Epithelial cell of prostate (primary cell): ENCODE data around the gene MTX3.

Experiments
- DNase-seq: peaks from one replicate; pipeline ENCODE4 v3.0.0-alpha.2; 2011; ENCODE audit warnings: low read depth, low spot score
- H3K27ac ChIP-seq: fragments of 450-650 bp; 2 replicates; pipeline ENCODE4 v1.5.1; 2017; ENCODE audit warnings: mild to moderate bottlenecking

MTX3 gene

GRCh38 chr5:79984363-79984762, 6.7 kb downstream of the MTX3 start:
- DNase-seq: no peak
- no peak overlapping the region for H3K27ac ChIP-seq

GRCh38 chr5:79983618-79984017, 7.4 kb downstream of the MTX3 start:
- no peak overlapping the region for H3K27ac ChIP-seq
- no peak for DNase-seq

GRCh38 chr5:79982136-79982535, 8.9 kb downstream of the MTX3 start:
- DNase-seq: no peak
- no peak overlapping the region for H3K27ac ChIP-seq

- H3K27ac ChIP-seq: no peak overlapping the region
- DNase-seq: no peak
These were observed 14.1 kb downstream of the MTX3 start for GRCh38 chr5:79976759-79977515.

GRCh38 chr5:79975422-79975821, 15.6 kb downstream of the MTX3 start:
- no peak for DNase-seq
- peak overlapping the region; percentile 41 for H3K27ac ChIP-seq

GRCh38 chr5:79974886-79975285, 16.2 kb downstream of the MTX3 start:
- no peak for DNase-seq
- H3K27ac ChIP-seq: peak overlapping the region; percentile 41

- DNase-seq: no peak
- no peak overlapping the region for H3K27ac ChIP-seq
These were observed 17.1 kb downstream of the MTX3 start for GRCh38 chr5:79973996-79974395.

GRCh38 chr5:79973511-79973910, 17.6 kb downstream of the MTX3 start:
- no peak for DNase-seq
- no peak overlapping the region for H3K27ac ChIP-seq

- DNase-seq: no peak
- H3K27ac ChIP-seq: peak overlapping the region; percentile 14
These were observed 19.9 kb downstream of the MTX3 start for GRCh38 chr5:79971156-79971555.

GRCh38 chr5:79966448-79966847, 24.6 kb downstream of the MTX3 start:
- no peak overlapping the region for H3K27ac ChIP-seq
- DNase-seq: no peak

GRCh38 chr5:79964136-79964535, 26.9 kb downstream of the MTX3 start:
- H3K27ac ChIP-seq: no peak overlapping the region
- no peak for DNase-seq

- DNase-seq: no peak
- H3K27ac ChIP-seq: no peak overlapping the region
These were observed 27.6 kb downstream of the MTX3 start for GRCh38 chr5:79963261-79964061.

GRCh38 chr5:79962575-79963222, 28.4 kb downstream of the MTX3 start:
- no peak for DNase-seq
- peak overlapping the region; percentile 14 for H3K27ac ChIP-seq

GRCh38 chr5:79961716-79962574, 29.1 kb downstream of the MTX3 start:
- DNase-seq: no peak
- H3K27ac ChIP-seq: peak overlapping the region; percentile 14

GRCh38 chr5:79959407-79959806, 31.7 kb downstream of the MTX3 start:
- H3K27ac ChIP-seq: no peak overlapping the region
- DNase-seq: no peak

GRCh38 chr5:79955941-79956670, 35.0 kb downstream of the MTX3 start:
- H3K27ac ChIP-seq: peak overlapping the region; percentile 59
- peak; percentile 82 for DNase-seq

GRCh38 chr5:79955356-79955895, 35.6 kb downstream of the MTX3 start:
- peak overlapping the region; percentile 59 for H3K27ac ChIP-seq
- no peak for DNase-seq

- DNase-seq: no peak
These were observed 36.4 kb downstream of the MTX3 start for GRCh38 chr5:79954620-79955019.

GRCh38 chr5:79947567-79947966, 43.5 kb downstream of the MTX3 start:
- no peak for DNase-seq
- H3K27ac ChIP-seq: no peak overlapping the region

More at GRCh38 chr5:79954620-79955019, 36.4 kb downstream of the MTX3 start:
- no peak overlapping the region for H3K27ac ChIP-seq
